Right lobe of liver (tissue), 6 donors: Measurements from ENCODE around the gene TIMM22. TPM values are rescaled to one million over a fixed set of nuclear protein-coding genes. Genes with fewer than 3 reads are reported as not detected.
A peak's percentile ranks its signal among the peaks of the same experiment; 100 is the strongest.

Source experiments
- ATAC-seq, 4 donors: fragments of 200-7000 bp; cut with Tn5 transposase; one replicate each; pipeline ENCODE4 v1.9.1; 2020; ENCODE audit warnings: mild to moderate bottlenecking in 4 of 4, moderate library complexity in 4 of 4
- DNase-seq, 3 donors: peaks; one replicate each; pipeline ENCODE4 v3.0.0-alpha.2; 2020
- H3K27ac ChIP-seq, 3 donors: fragments of 200-600 bp; one replicate each; pipeline ENCODE4 v1.8.0; 2022
- H3K27me3 ChIP-seq, 2 donors: fragments of 200-600 bp; one replicate each; pipeline ENCODE4 v1.8.0; 2022
- H3K36me3 ChIP-seq, 4 donors: fragments of 200-600 bp; sonication (generic) in 1 of 4; one replicate each; pipeline versions ENCODE4 v1.5.1 to v1.8.0; 2017 to 2022; ENCODE audit warnings: control low read depth in 1 of 4
- H3K4me1 ChIP-seq, 4 donors: fragments of 200-600 bp; sonication (generic) in 1 of 4; one replicate each; pipeline versions ENCODE4 v1.5.1 to v1.8.0; 2017 to 2022; ENCODE audit warnings: control low read depth in 1 of 4
- H3K4me3 ChIP-seq, 3 donors: fragments of 200-600 bp; one replicate each; pipeline ENCODE4 v1.8.0; 2022
- H3K9me3 ChIP-seq, 4 donors: fragments of 200-600 bp; sonication (generic) in 1 of 4; one replicate each; pipeline versions ENCODE4 v1.5.1 to v1.8.0; 2017 to 2022; ENCODE audit warnings: control low read depth in 1 of 4
- CTCF ChIP-seq, 4 donors: fragments of 200-600 bp in 3 of 4; fragments of 450-650 bp in 1 of 4; IDR thresholded peaks; one replicate each; pipeline versions ENCODE4 v1.5.1 to v1.8.0; 2016 to 2022; ENCODE audit warnings: antibody characterized with exemption in 4 of 4, mild to moderate bottlenecking in 2 of 4
- POLR2A ChIP-seq: fragments of 450-650 bp; IDR thresholded peaks from one replicate; pipeline ENCODE4 v1.6.1; 2017; ENCODE audit warnings: antibody characterized with exemption, mild to moderate bottlenecking
- WGBS: methylation state at CpG from one replicate; pipeline ENCODE4 v1.1.6; 2018; ENCODE audit warnings: low coverage, low lambda C conversion rate; ENCODE audit not compliant: insufficient coverage; ENCODE audit errors: missing lambda C conversion rate; 5-methylcytosine and 5-hydroxymethylcytosine counted together
- intact Hi-C, 2 donors: fragments of 100-400 bp; cut with DNase I; formaldehyde crosslinking; loops; one replicate each; pipeline versions ENCODE4 v1.11.2 to v1.14.1; 2022
- total RNA-seq, 6 experiments: library from RNA; depleted of rRNA in 2 of 6; stranded (reverse); fragments of >200 nt in 2 of 6; fragmentation: NEBNext Ultra II Directional in 3 of 6; extraction: Animal tissue kit (Norgen Biotek cat#: 25700) in 3 of 6; gene quantifications; one replicate each; pipeline versions ENCODE4 v1.1.0 to v1.2.4, GENCODE V29; 2016 to 2023
- donor health status: DM: no; HTN: yes; CAD: no.
- donor health status: DM: no; HTN: no; CAD: no.
- donor health status: DM: no; HTN: no; CAD: no.
- donor health status: DM: no; HTN: yes; CAD: no.
- donor health status: DM: no; HTN: yes; CAD: no.

TIMM22 gene
- total RNA-seq, 6 experiments from 2014 or later, result 3.9 to 6.5 (median 4.1) TPM

- no peak for TF ChIP-seq POLR2A
- TF ChIP-seq CTCF (IDR thresholded peaks at IDR 0.05), result no peak
- no peak for ATAC-seq
- intact Hi-C loops, result no loop called here
- no peak overlapping the region for H3K4me3 ChIP-seq
- 79% methylated on average over 7 of the region's 9 CpGs for WGBS
- no peaks in the 10 kb centered on the region for H3K27me3 ChIP-seq
- H3K4me1 ChIP-seq, result no peaks in the 10 kb centered on the region
- no peaks in the 10 kb centered on the region for H3K9me3 ChIP-seq
- no peak for DNase-seq
- peaks cover 0 to 6% (median 0%) of the 10 kb centered on the region in 4 donors for H3K36me3 ChIP-seq
- H3K27ac ChIP-seq, result no peak overlapping the region
These were observed 16.8 kb downstream of the TIMM22 start for GRCh38 chr17:1013729-1014090.

GRCh38 chr17:1018547-1018946 lies 21.6 kb downstream of the TIMM22 start:
- H3K4me1 ChIP-seq, result no peaks in the 10 kb centered on the region
- no peak for TF ChIP-seq CTCF (IDR thresholded peaks at IDR 0.05)
- no peak for TF ChIP-seq POLR2A
- no peak for DNase-seq
- intact Hi-C loops, result no loop called here
- H3K27ac ChIP-seq, result no peak overlapping the region
- H3K4me3 ChIP-seq, result no peak overlapping the region
- no peak for ATAC-seq
- 57% methylated on average over 6 of the region's 11 CpGs for WGBS
- H3K36me3 ChIP-seq, result no peaks in the 10 kb centered on the region
- no peaks in the 10 kb centered on the region for H3K27me3 ChIP-seq
- H3K9me3 ChIP-seq, result no peaks in the 10 kb centered on the region

GRCh38 chr17:1019451-1019850 lies 22.5 kb downstream of the TIMM22 start:
- intact Hi-C loops, result no loop called here
- ATAC-seq, result peak in 2 of 4 donors; percentile 12 to 22
- 51% methylated on average over 3 of the region's 10 CpGs for WGBS

GRCh38 chr17:1021147-1021546 lies 24.2 kb downstream of the TIMM22 start:
- ATAC-seq, result no peak
- 83% methylated on average over 10 of the region's 17 CpGs for WGBS
- H3K27ac ChIP-seq, result no peak overlapping the region
- no peaks in the 10 kb centered on the region for H3K36me3 ChIP-seq
- H3K9me3 ChIP-seq, result no peaks in the 10 kb centered on the region
- intact Hi-C loops, result no loop called here
- DNase-seq, result no peak
- TF ChIP-seq POLR2A (no peak), CTCF (IDR thresholded peaks at IDR 0.05) (no peak)
- H3K27me3 ChIP-seq, result no peaks in the 10 kb centered on the region
- no peak overlapping the region for H3K4me3 ChIP-seq
- H3K4me1 ChIP-seq, result no peaks in the 10 kb centered on the region

More at GRCh38 chr17:1019451-1019850, 22.5 kb downstream of the TIMM22 start:
- Histone ChIP-seq H3K36me3 (no peaks in the 10 kb centered on the region), H3K4me1 (no peaks in the 10 kb centered on the region), H3K9me3 (no peaks in the 10 kb centered on the region), H3K27me3 (no peaks in the 10 kb centered on the region), H3K27ac (no peak overlapping the region), H3K4me3 (no peak overlapping the region)
- no peak for DNase-seq
- TF ChIP-seq POLR2A (no peak), CTCF (IDR thresholded peaks at IDR 0.05) (no peak)
